ENCODE measurements around the gene XXYLT1. TPM values are rescaled to one million over a fixed set of nuclear protein-coding genes. Genes with fewer than 3 reads are reported as not detected.

The XXYLT1 gene
- total RNA-seq, 1 experiment from 2014 or later, result 25.5 TPM

GRCh38 chr3:195045481-195046210 is 225.3 kb downstream of the XXYLT1 start:
- Histone ChIP-seq H3K9me3 (ENCODE audit: low read length) (no peaks in the 10 kb centered on the region), H2AFZ (ENCODE audit: low read length) (no peak overlapping the region), H3K36me3 (ENCODE audit: low read depth, low read length) (no peaks in the 10 kb centered on the region), H3K4me3 (ENCODE audit: low read length) (no peak overlapping the region), H3K79me2 (ENCODE audit: low read length) (no peaks in the 10 kb centered on the region), H3K9ac (ENCODE audit: low read length) (no peak overlapping the region), H4K20me1 (ENCODE audit: low read length) (no peaks in the 10 kb centered on the region), H3K4me2 (ENCODE audit: low read length) (no peak overlapping the region), H3F3A (ENCODE audit: low read length, unreplicated experiment) (no peaks in the 10 kb centered on the region), H3K9me2 (replicated peaks; ENCODE audit: low read length) (no peaks in the 10 kb centered on the region), H3K4me1 (ENCODE audit: insufficient read depth, low read length) (peaks cover 15% of the 10 kb centered on the region), H3K27ac (ENCODE audit: low read length) (no peak overlapping the region), H3K27me3 (ENCODE audit: low read length) (no peaks in the 10 kb centered on the region)
- ATAC-seq (no peak), DNase-seq (no peak)
- BruUV-seq (replicated peaks), result no TSS peak
- TF ChIP-seq CTCF (conservative IDR thresholded peaks at IDR 0.05; ENCODE audit: low read depth, low read length), result no peak
- no peak for TF ChIP-seq EZH2phosphoT487 (IDR thresholded peaks at IDR 0.05; ENCODE audit: borderline replicate concordance, low read length)
- TF ChIP-seq EZH2 (IDR thresholded peaks at IDR 0.05; ENCODE audit: low read length, unreplicated experiment), result no peak
- ChIA-PET POLR2A (ENCODE audit: unreplicated experiment) (no interaction called here), CTCF (no interaction called here)
- intact Hi-C loops (cut with micrococcal nuclease), result no loop called here

GRCh38 chr3:195044411-195044810 is 226.5 kb downstream of the XXYLT1 start:
- Histone ChIP-seq H3K9me2 (replicated peaks; ENCODE audit: low read length) (no peaks in the 10 kb centered on the region), H2AFZ (ENCODE audit: low read length) (no peak overlapping the region), H3K9me3 (ENCODE audit: low read length) (no peaks in the 10 kb centered on the region), H3K4me1 (ENCODE audit: insufficient read depth, low read length) (peaks cover 18% of the 10 kb centered on the region), H3F3A (ENCODE audit: low read length, unreplicated experiment) (no peaks in the 10 kb centered on the region), H4K20me1 (ENCODE audit: low read length) (no peaks in the 10 kb centered on the region), H3K4me3 (ENCODE audit: low read length) (no peak overlapping the region), H3K27me3 (ENCODE audit: low read length) (no peaks in the 10 kb centered on the region), H3K4me2 (ENCODE audit: low read length) (no peak overlapping the region), H3K36me3 (ENCODE audit: low read depth, low read length) (no peaks in the 10 kb centered on the region), H3K9ac (ENCODE audit: low read length) (no peak overlapping the region), H3K27ac (ENCODE audit: low read length) (no peak overlapping the region), H3K79me2 (ENCODE audit: low read length) (no peaks in the 10 kb centered on the region)
- no TSS peak for BruUV-seq (replicated peaks)
- ATAC-seq (no peak), DNase-seq (no peak)
- intact Hi-C loops (cut with micrococcal nuclease), result no loop called here
- ChIA-PET POLR2A (ENCODE audit: unreplicated experiment) (no interaction called here), CTCF (no interaction called here)
- TF ChIP-seq EZH2phosphoT487 (IDR thresholded peaks at IDR 0.05; ENCODE audit: borderline replicate concordance, low read length) (no peak), EZH2 (IDR thresholded peaks at IDR 0.05; ENCODE audit: low read length, unreplicated experiment) (no peak), CTCF (conservative IDR thresholded peaks at IDR 0.05; ENCODE audit: low read depth, low read length) (no peak)

- Histone ChIP-seq H3K9ac (ENCODE audit: low read length) (no peak overlapping the region), H3K79me2 (ENCODE audit: low read length) (no peaks in the 10 kb centered on the region), H3K27me3 (ENCODE audit: low read length) (no peaks in the 10 kb centered on the region), H2AFZ (ENCODE audit: low read length) (no peak overlapping the region), H3K4me3 (ENCODE audit: low read length) (no peak overlapping the region), H4K20me1 (ENCODE audit: low read length) (no peaks in the 10 kb centered on the region), H3K4me2 (ENCODE audit: low read length) (no peak overlapping the region), H3K9me3 (ENCODE audit: low read length) (no peaks in the 10 kb centered on the region), H3F3A (ENCODE audit: low read length, unreplicated experiment) (no peaks in the 10 kb centered on the region), H3K9me2 (replicated peaks; ENCODE audit: low read length) (no peaks in the 10 kb centered on the region), H3K36me3 (ENCODE audit: low read depth, low read length) (no peaks in the 10 kb centered on the region), H3K4me1 (ENCODE audit: insufficient read depth, low read length) (peaks cover 18% of the 10 kb centered on the region), H3K27ac (ENCODE audit: low read length) (no peak overlapping the region)
- BruUV-seq (replicated peaks), result no TSS peak
- intact Hi-C loops (cut with micrococcal nuclease), result no loop called here
- DNase-seq (no peak), ATAC-seq (no peak)
- ChIA-PET CTCF (no interaction called here), POLR2A (ENCODE audit: unreplicated experiment) (no interaction called here)
- TF ChIP-seq CTCF (conservative IDR thresholded peaks at IDR 0.05; ENCODE audit: low read depth, low read length) (no peak), EZH2 (IDR thresholded peaks at IDR 0.05; ENCODE audit: low read length, unreplicated experiment) (no peak), EZH2phosphoT487 (IDR thresholded peaks at IDR 0.05; ENCODE audit: borderline replicate concordance, low read length) (no peak)
These were observed 227.2 kb downstream of the XXYLT1 start for GRCh38 chr3:195043607-195044339.
